Right atrium auricular region (tissue), 2 donors: ENCODE measurements around the gene HOXB9. TPM values are rescaled to one million over a fixed set of nuclear protein-coding genes. Genes with fewer than 3 reads are reported as not detected.

Experiments
- DNase-seq: peaks from one replicate; pipeline ENCODE4 v3.0.0-alpha.2; 2019; ENCODE audit warnings: low spot score
- H3K27ac ChIP-seq, 2 donors: fragments of 200-600 bp; sonication (generic); 1 replicate in 1 of 2; 2 replicates in 1 of 2; pipeline ENCODE4 v1.5.1; 2016 to 2019
- H3K27me3 ChIP-seq, 2 donors: fragments of 200-600 bp; sonication (generic); one replicate each; pipeline versions ENCODE4 v1.5.1 to v1.6.0; 2017 to 2019
- H3K36me3 ChIP-seq: fragments of 200-600 bp; sonication (generic); one replicate; pipeline ENCODE4 v1.5.1; 2016
- H3K4me1 ChIP-seq, 2 donors: fragments of 200-600 bp; sonication (generic); one replicate each; pipeline versions ENCODE4 v1.5.1 to v1.6.0; 2017 to 2019
- H3K4me3 ChIP-seq, 2 donors: fragments of 200-600 bp; sonication (generic); 1 replicate in 1 of 2; 2 replicates in 1 of 2; pipeline ENCODE4 v1.5.1; 2017 to 2019; ENCODE audit warnings: mild to moderate bottlenecking in 1 of 2, moderate library complexity in 1 of 2
- H3K9me3 ChIP-seq, 2 donors: fragments of 200-600 bp; sonication (generic); one replicate each; pipeline ENCODE4 v1.5.1; 2019
- total RNA-seq, 2 donors: library from RNA; depleted of rRNA; stranded (reverse); fragments of >200 nt; gene quantifications; one replicate each; pipeline ENCODE4 v1.1.0, GENCODE V29; 2016
- TF ChIP-seq, protein P1 (sequence below), 2 donors: fragments of 200-600 bp; sonication (generic); IDR thresholded peaks; one replicate each; pipeline ENCODE4 v1.5.1; 2019; ENCODE audit warnings: antibody characterized with exemption in 2 of 2

Gene HOXB9
- total RNA-seq, 2 donors from 2014 or later = not detected

GRCh38 chr17:48631693-48632578 is 5.8 kb upstream of the HOXB9 start:
- H3K4me1 ChIP-seq = peaks cover 0 to 12% of the 10 kb centered on the region in 2 donors
- TF ChIP-seq, protein P1, sequence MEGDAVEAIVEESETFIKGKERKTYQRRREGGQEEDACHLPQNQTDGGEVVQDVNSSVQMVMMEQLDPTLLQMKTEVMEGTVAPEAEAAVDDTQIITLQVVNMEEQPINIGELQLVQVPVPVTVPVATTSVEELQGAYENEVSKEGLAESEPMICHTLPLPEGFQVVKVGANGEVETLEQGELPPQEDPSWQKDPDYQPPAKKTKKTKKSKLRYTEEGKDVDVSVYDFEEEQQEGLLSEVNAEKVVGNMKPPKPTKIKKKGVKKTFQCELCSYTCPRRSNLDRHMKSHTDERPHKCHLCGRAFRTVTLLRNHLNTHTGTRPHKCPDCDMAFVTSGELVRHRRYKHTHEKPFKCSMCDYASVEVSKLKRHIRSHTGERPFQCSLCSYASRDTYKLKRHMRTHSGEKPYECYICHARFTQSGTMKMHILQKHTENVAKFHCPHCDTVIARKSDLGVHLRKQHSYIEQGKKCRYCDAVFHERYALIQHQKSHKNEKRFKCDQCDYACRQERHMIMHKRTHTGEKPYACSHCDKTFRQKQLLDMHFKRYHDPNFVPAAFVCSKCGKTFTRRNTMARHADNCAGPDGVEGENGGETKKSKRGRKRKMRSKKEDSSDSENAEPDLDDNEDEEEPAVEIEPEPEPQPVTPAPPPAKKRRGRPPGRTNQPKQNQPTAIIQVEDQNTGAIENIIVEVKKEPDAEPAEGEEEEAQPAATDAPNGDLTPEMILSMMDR (IDR thresholded peaks at IDR 0.05) = no peak
- no peaks in the 10 kb centered on the region for H3K9me3 ChIP-seq
- no peak overlapping the region for H3K27ac ChIP-seq
- no peak overlapping the region for H3K4me3 ChIP-seq
- H3K27me3 ChIP-seq = peaks cover 64 to 93% of the 10 kb centered on the region in 2 donors
- H3K36me3 ChIP-seq = no peaks in the 10 kb centered on the region
- no peak for DNase-seq

- DNase-seq = no peak
- no peak overlapping the region for H3K27ac ChIP-seq
- no peaks in the 10 kb centered on the region for H3K9me3 ChIP-seq
- H3K4me1 ChIP-seq = peaks cover 0 to 21% of the 10 kb centered on the region in 2 donors
- peaks cover 61 to 93% of the 10 kb centered on the region in 2 donors for H3K27me3 ChIP-seq
- H3K36me3 ChIP-seq = no peaks in the 10 kb centered on the region
- H3K4me3 ChIP-seq = no peak overlapping the region
- TF ChIP-seq, protein P1 (IDR thresholded peaks at IDR 0.05) = no peak
These were observed 5.0 kb upstream of the HOXB9 start for GRCh38 chr17:48630925-48631692.

- Histone ChIP-seq H3K27me3 (peaks cover 58 to 93% of the 10 kb centered on the region in 2 donors), H3K36me3 (no peaks in the 10 kb centered on the region), H3K9me3 (no peaks in the 10 kb centered on the region), H3K4me1 (peaks cover 0 to 29% of the 10 kb centered on the region in 2 donors), H3K27ac (no peak overlapping the region), H3K4me3 (no peak overlapping the region)
- no peak for DNase-seq
- TF ChIP-seq, protein P1 (IDR thresholded peaks at IDR 0.05) = no peak
These were observed 4.1 kb upstream of the HOXB9 start for GRCh38 chr17:48630009-48630924.

GRCh38 chr17:48629411-48629759 is 3.2 kb upstream of the HOXB9 start:
- H3K9me3 ChIP-seq = no peaks in the 10 kb centered on the region
- no peaks in the 10 kb centered on the region for H3K36me3 ChIP-seq
- TF ChIP-seq, protein P1 (IDR thresholded peaks at IDR 0.05) = no peak
- H3K27me3 ChIP-seq = peaks cover 53 to 93% of the 10 kb centered on the region in 2 donors
- no peak overlapping the region for H3K4me3 ChIP-seq
- DNase-seq = no peak
- H3K4me1 ChIP-seq = peaks cover 0 to 36% of the 10 kb centered on the region in 2 donors
- no peak overlapping the region for H3K27ac ChIP-seq

DNA sequence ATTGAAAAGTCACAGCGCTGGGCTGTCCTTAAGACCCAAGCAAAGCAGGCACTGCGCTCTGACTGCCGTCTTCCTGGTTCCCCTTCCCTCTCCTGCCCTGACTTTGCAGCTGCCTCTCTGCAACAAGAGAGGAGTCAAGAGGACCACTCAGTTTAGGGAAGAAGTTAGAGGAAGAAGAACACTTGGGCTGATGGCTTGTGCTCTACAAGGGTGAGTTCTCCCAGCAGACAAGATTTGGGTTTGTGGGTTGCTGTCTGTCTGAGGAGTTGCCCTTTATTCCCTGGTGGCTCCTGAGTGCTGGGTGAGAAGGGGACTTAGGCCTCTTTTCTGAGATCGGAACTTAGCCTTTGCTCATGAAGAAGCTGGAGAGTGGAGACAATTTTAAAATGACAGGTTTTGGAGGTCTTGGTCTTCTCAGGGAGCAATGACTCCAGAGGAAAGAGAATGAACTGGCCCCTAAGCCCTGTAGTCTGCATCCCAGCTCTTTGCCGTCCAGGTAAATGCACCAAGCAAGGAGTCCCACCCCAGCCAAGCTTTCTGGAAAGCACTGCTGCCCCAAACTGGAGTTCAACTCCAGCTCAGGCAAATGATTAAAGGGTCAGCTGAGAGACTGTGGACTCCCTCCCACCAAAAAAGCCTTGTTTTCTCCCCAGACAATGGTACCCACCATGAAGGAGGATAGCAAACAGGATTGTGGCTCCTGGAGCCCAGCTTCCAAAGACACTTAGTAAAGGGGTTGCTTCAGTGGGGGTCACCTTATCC is 2.7 kb upstream of the HOXB9 start:
- no peak overlapping the region for H3K27ac ChIP-seq
- TF ChIP-seq, protein P1 (IDR thresholded peaks at IDR 0.05) = no peak
- peaks cover 47 to 93% of the 10 kb centered on the region in 2 donors for H3K27me3 ChIP-seq
- no peak overlapping the region for H3K4me3 ChIP-seq
- no peak for DNase-seq
- H3K9me3 ChIP-seq = no peaks in the 10 kb centered on the region
- peaks cover 0 to 33% of the 10 kb centered on the region in 2 donors for H3K4me1 ChIP-seq
- no peaks in the 10 kb centered on the region for H3K36me3 ChIP-seq
